A549 (cell line): Measurements from ENCODE around the gene GDI2. TPM values are rescaled to one million over a fixed set of nuclear protein-coding genes. Genes with fewer than 3 reads are reported as not detected.

Source experiments
- ATAC-seq, 2 experiments: fragments of 200-7000 bp in 1 of 2; fragments of >200 bp in 1 of 2; cut with Nextera tagmentation in 1 of 2; cut with Tn5 transposase in 1 of 2; 3 replicates each; pipeline versions ENCODE4 v1.8.0 to v1.9.1; 2018 to 2020; ENCODE audit warnings: mild to moderate bottlenecking in 1 of 2, moderate library complexity in 1 of 2
- CTCF ChIA-PET: fragments of 300-600 bp; sonication (Branson Sonifier 250); formaldehyde crosslinking; extraction: SDS; loops from one replicate; lab custom pipeline; 2021; ENCODE audit warnings: antibody characterized with exemption, inconsistent platforms; lab: Yijun Ruan, JAX
- POLR2A ChIA-PET: fragments of 350-600 bp; formaldehyde crosslinking; extraction: SDS; loops from one replicate; lab custom pipeline; 2021; ENCODE audit warnings: antibody characterized with exemption, inconsistent platforms; lab: Yijun Ruan, JAX
- DNase-seq, 2 experiments: peaks; one replicate each; pipeline versions ENCODE4 v3.0.0 to v3.0.0-alpha.2; 2011 to 2016; ENCODE audit warnings: low read depth in 1 of 2, low spot score in 1 of 2
- FAIRE-seq: peaks from 2 replicates; lab custom pipeline; 2011; peaks lifted over from hg19 to GRCh38; lab: Jason Lieb, UNC
- H3K27ac ChIP-seq, 2 experiments: fragments of >200 bp; sonication (Bioruptor Twin); formaldehyde crosslinking; 3 replicates each; pipeline ENCODE4 v1.5.1; 2016 to 2017
- H3K4me1 ChIP-seq: fragments of >200 bp; sonication (Bioruptor Twin); formaldehyde crosslinking; 3 replicates; pipeline ENCODE4 v1.6.1; 2016
- H3K4me2 ChIP-seq: fragments of >200 bp; sonication (Bioruptor Twin); formaldehyde crosslinking; 3 replicates; pipeline ENCODE4 v1.6.1; 2016
- H3K4me3 ChIP-seq: fragments of >200 bp; sonication (Bioruptor Twin); formaldehyde crosslinking; 3 replicates; pipeline ENCODE4 v1.5.1; 2016
- H3K9me3 ChIP-seq: fragments of >200 bp; sonication (Bioruptor Twin); formaldehyde crosslinking; 3 replicates; pipeline ENCODE4 v1.6.1; 2016
- BCL3 ChIP-seq: fragments of >200 bp; sonication (Bioruptor Twin); formaldehyde crosslinking; IDR thresholded peaks from 3 replicates; pipeline ENCODE4 v1.6.1; 2016
- BHLHE40 ChIP-seq: IDR thresholded peaks from 2 replicates; pipeline ENCODE4 v1.6.1; 2012; ENCODE audit warnings: low read depth, low read length, inconsistent platforms
- CBX2 ChIP-seq: fragments of 200-600 bp; sonication (generic); IDR thresholded peaks from 2 replicates; pipeline ENCODE4 v1.6.1; 2016; ENCODE audit warnings: low read depth, mild to moderate bottlenecking, borderline replicate concordance
- CBX8 ChIP-seq: fragments of 200-600 bp; sonication (generic); IDR thresholded peaks from 2 replicates; pipeline ENCODE4 v1.6.1; 2016
- CEBPB ChIP-seq, 2 experiments: fragments of >200 bp in 1 of 2; sonication (Bioruptor Twin) in 1 of 2; formaldehyde crosslinking in 1 of 2; IDR thresholded peaks; 2 replicates each; pipeline ENCODE4 v1.6.1; 2012 to 2016
- CHD4 ChIP-seq: fragments of 200-600 bp; sonication (generic); IDR thresholded peaks from 2 replicates; pipeline ENCODE4 v1.6.1; 2016; ENCODE audit warnings: antibody characterized with exemption, mild to moderate bottlenecking, borderline replicate concordance
- FOSL2 ChIP-seq, 2 experiments: fragments of 450-650 bp in 1 of 2; fragments of >200 bp in 1 of 2; sonication (Bioruptor Twin) in 1 of 2; formaldehyde crosslinking; IDR thresholded peaks; 2 replicates each; pipeline versions ENCODE4 v1.5.0 to v1.6.1; 2016 to 2020; ENCODE audit warnings: mild to moderate bottlenecking in 1 of 2, moderate library complexity in 1 of 2
- FOXS1 ChIP-seq: fragments of 250-450 bp; sonication (Bioruptor Pico); IDR thresholded peaks from 2 replicates; pipeline ENCODE4 v1.5.0; 2020; ENCODE audit warnings: mild to moderate bottlenecking, moderate library complexity
- GATA3 ChIP-seq: IDR thresholded peaks from 2 replicates; pipeline ENCODE4 v1.6.1; 2012; ENCODE audit warnings: borderline replicate concordance
- HEYL ChIP-seq: fragments of 250-450 bp; sonication (Bioruptor Pico); IDR thresholded peaks from 2 replicates; pipeline ENCODE4 v1.8.0; 2021; ENCODE audit warnings: mild to moderate bottlenecking, moderate library complexity
- HMGXB4 ChIP-seq: fragments of 250-450 bp; sonication (Bioruptor Pico); IDR thresholded peaks from 2 replicates; pipeline ENCODE4 v1.5.0; 2021; ENCODE audit warnings: mild to moderate bottlenecking, moderate library complexity, borderline replicate concordance
- HOXB13 ChIP-seq: fragments of 250-450 bp; sonication (Bioruptor Pico); IDR thresholded peaks from 2 replicates; pipeline ENCODE4 v1.5.0; 2020; ENCODE audit warnings: low read depth, mild to moderate bottlenecking, moderate library complexity
- MYC ChIP-seq: IDR thresholded peaks from 2 replicates; pipeline ENCODE4 v1.6.1; 2012; ENCODE audit warnings: mild to moderate bottlenecking, inconsistent platforms, low read length, improper control_type of control experiment, borderline replicate concordance
- RAD21 ChIP-seq, 2 experiments: fragments of >200 bp in 1 of 2; sonication (Bioruptor Twin) in 1 of 2; formaldehyde crosslinking in 1 of 2; IDR thresholded peaks in 1 of 2; conservative IDR thresholded peaks in 1 of 2; 2 replicates in 1 of 2; 3 replicates in 1 of 2; pipeline ENCODE4 v1.6.1; 2012 to 2018; ENCODE audit warnings: inconsistent platforms in 1 of 2
- RCOR1 ChIP-seq: fragments of 150-350 bp; IDR thresholded peaks from 2 replicates; pipeline ENCODE4 v1.6.1; 2014; ENCODE audit warnings: antibody characterized with exemption, low read length, low read depth
- ZNF302 ChIP-seq: fragments of 250-450 bp; sonication (Bioruptor Pico); IDR thresholded peaks from 2 replicates; pipeline ENCODE4 v1.9.0; 2021; ENCODE audit warnings: inconsistent platforms, mild to moderate bottlenecking, moderate library complexity
- WGBS: methylation state at CpG from one replicate; pipeline ENCODE4 v1.1.6; 2017; ENCODE audit errors: missing lambda C conversion rate; 5-methylcytosine and 5-hydroxymethylcytosine counted together
- polyA plus RNA-seq, 4 experiments: library from polyadenylated mRNA; depleted of rRNA in 3 of 4; stranded (reverse); fragments of >200 nt; fragmentation: RNase III in 1 of 4; extraction: RNeasy Plus Mini Kit Qiagen cat#74134 plus additional on column Dnase treatment in 1 of 4; gene quantifications; 2 replicates in 3 of 4; 3 replicates in 1 of 4; pipeline ENCODE4 v1.2.3, GENCODE V29; 2011 to 2017
- TF ChIP-seq, protein P1 (sequence below): fragments of 450-650 bp; IDR thresholded peaks from 2 replicates; pipeline ENCODE4 v1.6.1; 2014; ENCODE audit warnings: antibody characterized with exemption
- TF ChIP-seq, protein P2 (sequence below): fragments of >200 bp; sonication (Bioruptor Twin); formaldehyde crosslinking; IDR thresholded peaks from 2 replicates; pipeline ENCODE4 v1.6.1; 2016
- TF ChIP-seq, protein P3 (sequence below): fragments of 150-350 bp; IDR thresholded peaks from 2 replicates; pipeline ENCODE4 v1.6.1; 2014; ENCODE audit warnings: low read depth, mild to moderate bottlenecking, low read length
- TF ChIP-seq, protein P4 (sequence below): fragments of >200 bp; sonication (Bioruptor Twin); formaldehyde crosslinking; IDR thresholded peaks from 3 replicates; pipeline ENCODE4 v1.5.1; 2016

Gene GDI2
- polyA plus RNA-seq, 2 of the 4 experiments (the other 2 are of a cell fraction): 278 to 304 TPM

DNA sequence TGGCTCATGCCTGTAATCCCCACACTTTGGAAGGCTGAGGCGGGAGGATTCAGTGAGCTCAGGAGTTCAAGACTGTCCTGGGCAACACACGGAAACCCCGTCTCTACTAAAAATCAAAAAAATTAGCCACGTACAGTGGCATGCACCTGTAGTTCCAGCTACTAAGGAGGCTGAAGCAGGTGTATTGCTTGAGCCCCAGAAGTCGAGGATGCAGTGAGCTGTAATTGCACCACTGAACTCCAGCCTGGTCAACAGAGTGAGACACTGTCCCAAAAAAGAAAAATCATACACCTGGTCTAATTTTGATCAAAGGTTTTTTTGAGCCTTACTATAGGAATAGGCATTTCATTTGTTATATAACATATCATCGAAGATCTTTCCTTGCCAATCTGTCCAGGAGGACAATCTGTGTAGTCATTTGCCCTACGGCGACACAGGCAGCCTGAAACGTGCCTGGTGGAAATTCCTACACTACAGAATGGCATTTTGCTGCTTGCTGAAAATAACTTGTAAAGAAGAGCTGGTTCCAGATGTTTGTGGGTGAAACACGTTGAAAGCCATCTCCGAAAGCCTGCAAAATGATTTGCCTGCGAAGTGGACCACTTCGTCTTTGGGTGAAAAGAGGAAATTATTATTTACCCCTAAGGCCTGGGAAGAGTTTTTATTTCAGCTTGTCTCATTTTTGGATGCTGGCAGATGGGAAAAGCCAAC is 31.3 kb upstream of the GDI2 start:
- TF ChIP-seq, protein P1, sequence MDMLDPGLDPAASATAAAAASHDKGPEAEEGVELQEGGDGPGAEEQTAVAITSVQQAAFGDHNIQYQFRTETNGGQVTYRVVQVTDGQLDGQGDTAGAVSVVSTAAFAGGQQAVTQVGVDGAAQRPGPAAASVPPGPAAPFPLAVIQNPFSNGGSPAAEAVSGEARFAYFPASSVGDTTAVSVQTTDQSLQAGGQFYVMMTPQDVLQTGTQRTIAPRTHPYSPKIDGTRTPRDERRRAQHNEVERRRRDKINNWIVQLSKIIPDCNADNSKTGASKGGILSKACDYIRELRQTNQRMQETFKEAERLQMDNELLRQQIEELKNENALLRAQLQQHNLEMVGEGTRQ: no peak
- TF ChIP-seq HOXB13 (CRISPR knock-in tag): no peak
- TF ChIP-seq, protein P2, sequence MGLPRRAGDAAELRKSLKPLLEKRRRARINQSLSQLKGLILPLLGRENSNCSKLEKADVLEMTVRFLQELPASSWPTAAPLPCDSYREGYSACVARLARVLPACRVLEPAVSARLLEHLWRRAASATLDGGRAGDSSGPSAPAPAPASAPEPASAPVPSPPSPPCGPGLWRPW: no peak
- TF ChIP-seq, protein P3, sequence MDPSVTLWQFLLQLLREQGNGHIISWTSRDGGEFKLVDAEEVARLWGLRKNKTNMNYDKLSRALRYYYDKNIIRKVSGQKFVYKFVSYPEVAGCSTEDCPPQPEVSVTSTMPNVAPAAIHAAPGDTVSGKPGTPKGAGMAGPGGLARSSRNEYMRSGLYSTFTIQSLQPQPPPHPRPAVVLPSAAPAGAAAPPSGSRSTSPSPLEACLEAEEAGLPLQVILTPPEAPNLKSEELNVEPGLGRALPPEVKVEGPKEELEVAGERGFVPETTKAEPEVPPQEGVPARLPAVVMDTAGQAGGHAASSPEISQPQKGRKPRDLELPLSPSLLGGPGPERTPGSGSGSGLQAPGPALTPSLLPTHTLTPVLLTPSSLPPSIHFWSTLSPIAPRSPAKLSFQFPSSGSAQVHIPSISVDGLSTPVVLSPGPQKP: no peak
- no peak for TF ChIP-seq FOXS1 (CRISPR knock-in tag)
- no peak for TF ChIP-seq HEYL (CRISPR knock-in tag)
- TF ChIP-seq CEBPB (IDR thresholded peaks at IDR 0.05): no peak
- TF ChIP-seq RCOR1: no peak
- TF ChIP-seq CHD4: no peak
- no peak for TF ChIP-seq CBX2
- TF ChIP-seq RAD21 (conservative IDR thresholded peaks at IDR 0.05 in 1 of 2, IDR thresholded peaks at IDR 0.05 in 1 of 2): no peak
- no peak for TF ChIP-seq CBX8
- DNase-seq (no peak), ATAC-seq (no peak), FAIRE-seq (no peak)
- no peak overlapping the region for H3K27ac ChIP-seq
- no peak overlapping the region for H3K4me3 ChIP-seq
- 73% methylated on average over 13 of the region's 13 CpGs for WGBS
- no peak overlapping the region for H3K4me2 ChIP-seq
- POLR2A ChIA-PET: no interaction called here
- H3K9me3 ChIP-seq: no peaks in the 10 kb centered on the region
- CTCF ChIA-PET: interaction anchor here (0.6 to 3.1 kb wide), 4 partner anchors 26 to 115 kb away, joined by 3 to 8 read pairs (median 3); no protein-coding TSS in a partner anchor
- H3K4me1 ChIP-seq: no peaks in the 10 kb centered on the region

- Histone ChIP-seq H3K4me1 (no peaks in the 10 kb centered on the region), H3K4me3 (no peak overlapping the region), H3K4me2 (no peak overlapping the region), H3K27ac (no peak overlapping the region), H3K9me3 (no peaks in the 10 kb centered on the region)
- FAIRE-seq (no peak), ATAC-seq (no peak), DNase-seq (no peak)
- ChIA-PET CTCF (interaction anchor here (0.9 to 3.1 kb wide), 2 partner anchors 29 to 49 kb away, joined by 3 to 8 read pairs; no protein-coding TSS in a partner anchor), POLR2A (interaction anchor here (0.7 to 0.9 kb wide), 2 partner anchors 9 to 159 kb away, joined by 3 read pairs; partner anchors contain the start of gene TASOR2)
- TF ChIP-seq, protein P1: no peak
- TF ChIP-seq BCL3 (no peak), MYC (no peak), FOSL2 (IDR thresholded peaks at IDR 0.05) (no peak), FOSL2 (CRISPR knock-in tag; IDR thresholded peaks at IDR 0.05) (no peak), BHLHE40 (no peak), CHD4 (no peak), HMGXB4 (no peak), RAD21 (conservative IDR thresholded peaks at IDR 0.05 in 1 of 2, IDR thresholded peaks at IDR 0.05 in 1 of 2) (no peak), ZNF302 (CRISPR knock-in tag) (no peak), GATA3 (no peak), CBX2 (no peak)
- TF ChIP-seq, protein P4, sequence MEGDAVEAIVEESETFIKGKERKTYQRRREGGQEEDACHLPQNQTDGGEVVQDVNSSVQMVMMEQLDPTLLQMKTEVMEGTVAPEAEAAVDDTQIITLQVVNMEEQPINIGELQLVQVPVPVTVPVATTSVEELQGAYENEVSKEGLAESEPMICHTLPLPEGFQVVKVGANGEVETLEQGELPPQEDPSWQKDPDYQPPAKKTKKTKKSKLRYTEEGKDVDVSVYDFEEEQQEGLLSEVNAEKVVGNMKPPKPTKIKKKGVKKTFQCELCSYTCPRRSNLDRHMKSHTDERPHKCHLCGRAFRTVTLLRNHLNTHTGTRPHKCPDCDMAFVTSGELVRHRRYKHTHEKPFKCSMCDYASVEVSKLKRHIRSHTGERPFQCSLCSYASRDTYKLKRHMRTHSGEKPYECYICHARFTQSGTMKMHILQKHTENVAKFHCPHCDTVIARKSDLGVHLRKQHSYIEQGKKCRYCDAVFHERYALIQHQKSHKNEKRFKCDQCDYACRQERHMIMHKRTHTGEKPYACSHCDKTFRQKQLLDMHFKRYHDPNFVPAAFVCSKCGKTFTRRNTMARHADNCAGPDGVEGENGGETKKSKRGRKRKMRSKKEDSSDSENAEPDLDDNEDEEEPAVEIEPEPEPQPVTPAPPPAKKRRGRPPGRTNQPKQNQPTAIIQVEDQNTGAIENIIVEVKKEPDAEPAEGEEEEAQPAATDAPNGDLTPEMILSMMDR: no peak
- 66% methylated on average over 4 of the region's 4 CpGs for WGBS
Measured at GRCh38 chr10:5843686-5844344, 30.6 kb upstream of the GDI2 start.
